ENCODE results near the gene CBLC.

GRCh38 chr19:44752816-44753625 lies 24.7 kb upstream of the CBLC start:
- TF ChIP-seq JUND (IDR thresholded peaks at IDR 0.05) (peak; percentile 74), CTCF (IDR thresholded peaks at IDR 0.05) (no peak), TAF1 (IDR thresholded peaks at IDR 0.05; ENCODE audit: borderline replicate concordance, low read depth, low read length) (no peak), PBX3 (IDR thresholded peaks at IDR 0.05) (peak; percentile 98), NRF1 (IDR thresholded peaks at IDR 0.05; ENCODE audit: low read depth, low read length) (no peak), RCOR1 (IDR thresholded peaks at IDR 0.05; ENCODE audit: low read length) (no peak), EP300 (IDR thresholded peaks at IDR 0.05; ENCODE audit: borderline replicate concordance in 1 of 2, low read depth in 1 of 2, low read length in 1 of 2) (peak; percentile 55 to 90; a peak in 2 of 4 replicates), RAD21 (IDR thresholded peaks at IDR 0.05; ENCODE audit: low read length) (no peak), YY1 (IDR thresholded peaks at IDR 0.05; ENCODE audit: low read depth) (no peak), CHD2 (IDR thresholded peaks at IDR 0.05; ENCODE audit: low read length, partially characterized antibody) (no peak)
- TF ChIP-seq, protein P1, sequence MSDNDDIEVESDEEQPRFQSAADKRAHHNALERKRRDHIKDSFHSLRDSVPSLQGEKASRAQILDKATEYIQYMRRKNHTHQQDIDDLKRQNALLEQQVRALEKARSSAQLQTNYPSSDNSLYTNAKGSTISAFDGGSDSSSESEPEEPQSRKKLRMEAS (IDR thresholded peaks at IDR 0.05; ENCODE audit: low read depth): peak; percentile 79

Measured in SK-N-SH (cell line).